Suprapubic skin (tissue), 3 donors: ENCODE measurements around the gene PEAR1.

Experiments used
- CTCF ChIP-seq, 2 donors: fragments of 200-600 bp in 1 of 2; fragments of 450-650 bp in 1 of 2; sonication (generic) in 1 of 2; IDR thresholded peaks; one replicate each; pipeline ENCODE4 v1.5.1; 2016 to 2019; ENCODE audit warnings: antibody characterized with exemption in 2 of 2, mild to moderate bottlenecking in 1 of 2, moderate library complexity in 1 of 2
- EP300 ChIP-seq: sonication (generic); formaldehyde crosslinking; IDR thresholded peaks from one replicate; pipeline ENCODE4 v1.6.1; 2017; ENCODE audit warnings: antibody characterized with exemption
- POLR2A ChIP-seq, 2 donors: fragments of 450-650 bp; IDR thresholded peaks; one replicate each; pipeline ENCODE4 v1.6.1; 2017; ENCODE audit warnings: antibody characterized with exemption in 2 of 2, mild to moderate bottlenecking in 2 of 2, moderate library complexity in 2 of 2

GRCh38 chr1:156889802-156890580 lies 3.5 kb upstream of the PEAR1 start:
- TF ChIP-seq POLR2A (IDR thresholded peaks at IDR 0.05) (no peak), CTCF (IDR thresholded peaks at IDR 0.05) (peak; percentile 52 to 69), EP300 (no peak)
